HG03439 (cell line): Measurements from ENCODE around the gene FAM171A1.
"Not testable (repeated sequence)": the region's sequence is repeated elsewhere in the genome, so short reads cannot be mapped to it uniquely, and the experiment has no call there.

ENCODE experiments used
- ATAC-seq: cut with Tn5 transposase; IDR thresholded peaks from one replicate; pipeline ENCODE4 v1.9.1; 2021; ENCODE audit warnings: mild to moderate bottlenecking, moderate library complexity; ENCODE audit not compliant: unreplicated experiment

FAM171A1 gene

GRCh38 chr10:15295537-15296325, 75.4 kb downstream of the FAM171A1 start:
- no peak for ATAC-seq

- ATAC-seq, result no peak
Observed at GRCh38 chr10:15293862-15294842, 76.9 kb downstream of the FAM171A1 start.

- no peak for ATAC-seq
Observed at GRCh38 chr10:15290671-15291070, 80.4 kb downstream of the FAM171A1 start.

GRCh38 chr10:15290150-15290549, 80.9 kb downstream of the FAM171A1 start:
- ATAC-seq, result no peak

- no peak for ATAC-seq
Observed at GRCh38 chr10:15280974-15281373, 90.1 kb downstream of the FAM171A1 start.

GRCh38 chr10:15280462-15280861, 90.6 kb downstream of the FAM171A1 start:
- no peak for ATAC-seq

GRCh38 chr10:15279236-15279635, 91.9 kb downstream of the FAM171A1 start:
- ATAC-seq, result no peak

- no peak for ATAC-seq
Observed at GRCh38 chr10:15278786-15279185, 92.3 kb downstream of the FAM171A1 start.

GRCh38 chr10:15276039-15276438, 95.0 kb downstream of the FAM171A1 start:
- ATAC-seq, result not testable (repeated sequence)

- ATAC-seq, result not testable (repeated sequence)
Observed at GRCh38 chr10:15269838-15270237, 101.3 kb downstream of the FAM171A1 start.

GRCh38 chr10:15267496-15267895, 103.6 kb downstream of the FAM171A1 start:
- ATAC-seq, result no peak

GRCh38 chr10:15266117-15266516, 105.0 kb downstream of the FAM171A1 start:
- ATAC-seq, result no peak

GRCh38 chr10:15265558-15265957, 105.5 kb downstream of the FAM171A1 start:
- no peak for ATAC-seq

GRCh38 chr10:15265056-15265455, 106.0 kb downstream of the FAM171A1 start:
- no peak for ATAC-seq

GRCh38 chr10:15263657-15264323, 107.3 kb downstream of the FAM171A1 start:
- ATAC-seq, result no peak

GRCh38 chr10:15262036-15262713, 108.9 kb downstream of the FAM171A1 start:
- no peak for ATAC-seq

- ATAC-seq, result no peak
Observed at GRCh38 chr10:15259136-15259535, 112.0 kb downstream of the FAM171A1 start.

GRCh38 chr10:15258255-15258654, 112.8 kb downstream of the FAM171A1 start:
- ATAC-seq, result no peak

GRCh38 chr10:15255961-15256360, 115.1 kb downstream of the FAM171A1 start:
- no peak for ATAC-seq

- ATAC-seq, result no peak
Observed at GRCh38 chr10:15254808-15255648, 116.1 kb downstream of the FAM171A1 start.
